Esophagus squamous epithelium (tissue), 4 donors: Measurements from ENCODE around the gene COMMD1.

ENCODE experiments used
- POLR2A ChIP-seq, 4 donors: fragments of 450-650 bp; IDR thresholded peaks; one replicate each; pipeline ENCODE4 v1.6.1; 2017; ENCODE audit warnings: antibody characterized with exemption in 4 of 4, mild to moderate bottlenecking in 4 of 4, moderate library complexity in 3 of 4
- TF ChIP-seq, protein P1 (sequence below), 6 experiments: fragments of 450-650 bp in 4 of 6; fragments of 200-600 bp in 2 of 6; sonication (generic) in 2 of 6; IDR thresholded peaks; one replicate each; pipeline ENCODE4 v1.5.1; 2016 to 2019; ENCODE audit warnings: antibody characterized with exemption in 6 of 6, mild to moderate bottlenecking in 4 of 6, moderate library complexity in 4 of 6

DNA sequence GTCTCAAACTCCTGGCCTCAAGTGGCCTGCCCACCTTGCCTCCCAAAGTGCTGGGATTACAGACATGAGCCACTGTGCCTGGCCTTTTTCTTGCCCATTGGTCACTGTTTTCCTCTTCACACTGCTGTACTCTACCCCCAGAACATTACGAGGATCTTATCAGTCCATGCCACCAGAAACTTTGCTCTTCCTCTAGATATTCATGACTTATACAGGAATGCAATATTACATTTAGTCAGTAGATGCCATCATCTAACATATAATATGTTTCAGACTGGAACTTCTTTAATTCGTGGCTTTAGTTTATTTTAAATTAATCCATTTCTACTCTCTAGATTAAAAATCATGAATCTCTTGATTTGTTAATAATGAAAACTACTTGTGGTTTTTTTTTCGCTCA is 135.5 kb downstream of the COMMD1 start:
- TF ChIP-seq, protein P1, sequence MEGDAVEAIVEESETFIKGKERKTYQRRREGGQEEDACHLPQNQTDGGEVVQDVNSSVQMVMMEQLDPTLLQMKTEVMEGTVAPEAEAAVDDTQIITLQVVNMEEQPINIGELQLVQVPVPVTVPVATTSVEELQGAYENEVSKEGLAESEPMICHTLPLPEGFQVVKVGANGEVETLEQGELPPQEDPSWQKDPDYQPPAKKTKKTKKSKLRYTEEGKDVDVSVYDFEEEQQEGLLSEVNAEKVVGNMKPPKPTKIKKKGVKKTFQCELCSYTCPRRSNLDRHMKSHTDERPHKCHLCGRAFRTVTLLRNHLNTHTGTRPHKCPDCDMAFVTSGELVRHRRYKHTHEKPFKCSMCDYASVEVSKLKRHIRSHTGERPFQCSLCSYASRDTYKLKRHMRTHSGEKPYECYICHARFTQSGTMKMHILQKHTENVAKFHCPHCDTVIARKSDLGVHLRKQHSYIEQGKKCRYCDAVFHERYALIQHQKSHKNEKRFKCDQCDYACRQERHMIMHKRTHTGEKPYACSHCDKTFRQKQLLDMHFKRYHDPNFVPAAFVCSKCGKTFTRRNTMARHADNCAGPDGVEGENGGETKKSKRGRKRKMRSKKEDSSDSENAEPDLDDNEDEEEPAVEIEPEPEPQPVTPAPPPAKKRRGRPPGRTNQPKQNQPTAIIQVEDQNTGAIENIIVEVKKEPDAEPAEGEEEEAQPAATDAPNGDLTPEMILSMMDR (IDR thresholded peaks at IDR 0.05): no peak
- no peak for TF ChIP-seq POLR2A (IDR thresholded peaks at IDR 0.05)
